HCT116 (cell line): ENCODE results near the gene NAA35. TPM values are rescaled to one million over a fixed set of nuclear protein-coding genes. Genes with fewer than 3 reads are reported as not detected.

ENCODE experiments used
- ATAC-seq: fragments of 200-7000 bp; cut with Tn5 transposase; 2 replicates; pipeline ENCODE4 v1.9.1; 2020; ENCODE audit warnings: mild to moderate bottlenecking, moderate library complexity
- BruUV-seq: library from RNA; stranded (reverse); fragments of 400-500 nt; replicated peaks from 2 replicates; lab custom pipeline; 2021; lab: Mats Ljungman, UMichigan
- CTCF ChIA-PET: fragments of 300-600 bp; sonication (Branson Sonifier 250); formaldehyde crosslinking; loops from one replicate; lab custom pipeline; 2021; ENCODE audit warnings: antibody characterized with exemption; lab: Charles Lee
- POLR2A ChIA-PET: fragments of 300-600, 350-600 bp; sonication (Branson Sonifier 250); formaldehyde crosslinking; loops from one replicate; lab custom pipeline; 2021; ENCODE audit warnings: antibody characterized with exemption; lab: Charles Lee
- RAD21 ChIA-PET, 2 experiments: fragments of 300-600 bp; sonication (Branson Sonifier 250); formaldehyde crosslinking; loops; one replicate each; lab custom pipeline; 2023; ENCODE audit warnings: low total read pairs in 2 of 2; ENCODE audit not compliant: uncharacterized antibody in 2 of 2, unreplicated experiment in 2 of 2, low non-redundant PET in 1 of 2; lab: Charles Lee
- DNase-seq: peaks from one replicate; pipeline ENCODE4 v3.0.0-alpha.2; 2010; ENCODE audit warnings: low read depth, low spot score
- H2AFZ ChIP-seq: fragments of 200-600 bp; shearing (Covaris generic), sonication (generic); 2 replicates; pipeline ENCODE4 v1.6.1; 2017; ENCODE audit warnings: low read depth, mixed run types, mixed read lengths, antibody characterized with exemption, low read length; ENCODE audit not compliant: poor library complexity, severe bottlenecking
- H3K27ac ChIP-seq: 2 replicates; pipeline ENCODE4 v1.5.1; 2012; ENCODE audit warnings: low read depth, low read length
- H3K27me3 ChIP-seq: fragments of 200-600 bp; sonication (generic); 2 replicates; pipeline ENCODE4 v1.6.1; 2016; ENCODE audit warnings: mixed run types, low read length, mixed read lengths; ENCODE audit not compliant: insufficient read depth
- H3K36me3 ChIP-seq, 2 experiments: fragments of 200-500 bp in 1 of 2; fragments of 200-600 bp in 1 of 2; sonication (Bioruptor generic) in 1 of 2; sonication (generic) in 1 of 2; 2 replicates each; pipeline versions ENCODE4 v1.5.1 to v1.6.1; 2014 to 2016; ENCODE audit warnings: low read length in 2 of 2, inconsistent platforms in 1 of 2, mixed read lengths in 1 of 2, mixed run types in 1 of 2; ENCODE audit not compliant: insufficient read depth in 2 of 2, control insufficient read depth in 1 of 2
- H3K4me1 ChIP-seq, 2 experiments: fragments of 200-600 bp in 1 of 2; sonication (generic) in 1 of 2; 2 replicates each; pipeline versions ENCODE4 v1.5.1 to v1.6.1; 2012 to 2017; ENCODE audit warnings: low read length in 2 of 2, inconsistent platforms in 1 of 2, mild to moderate bottlenecking in 1 of 2, mixed read lengths in 1 of 2, mixed run types in 1 of 2, moderate library complexity in 1 of 2; ENCODE audit not compliant: insufficient read depth in 2 of 2, control insufficient read depth in 1 of 2
- H3K4me2 ChIP-seq: fragments of 200-600 bp; sonication (generic); 2 replicates; pipeline ENCODE4 v1.6.1; 2017; ENCODE audit warnings: mixed run types, low read length, mixed read lengths
- H3K4me3 ChIP-seq, 2 experiments: fragments of 200-600 bp in 1 of 2; sonication (generic) in 1 of 2; replicated peaks in 1 of 2; 2 replicates each; pipeline ENCODE4 v1.5.1; 2011 to 2016; ENCODE audit warnings: low read length in 2 of 2, control low read depth in 1 of 2, low read depth in 1 of 2, mild to moderate bottlenecking in 1 of 2, mixed read lengths in 1 of 2, mixed run types in 1 of 2
- H3K79me2 ChIP-seq: fragments of 200-600 bp; sonication (generic); 2 replicates; pipeline ENCODE4 v1.6.1; 2017; ENCODE audit warnings: mild to moderate bottlenecking, mixed run types, low read length, moderate library complexity, mixed read lengths; ENCODE audit not compliant: insufficient read depth
- H3K9ac ChIP-seq: fragments of 200-600 bp; sonication (generic); 2 replicates; pipeline ENCODE4 v1.6.1; 2016; ENCODE audit warnings: low read length, mixed read lengths
- H3K9me2 ChIP-seq: fragments of 200-600 bp; sonication (generic), shearing (Covaris generic); 2 replicates; pipeline ENCODE4 v1.6.1; 2017; ENCODE audit warnings: mixed run types, mild to moderate bottlenecking, moderate library complexity; ENCODE audit not compliant: insufficient read depth
- H3K9me3 ChIP-seq, 2 experiments: fragments of 200-500 bp in 1 of 2; fragments of 200-600 bp in 1 of 2; sonication (Bioruptor generic) in 1 of 2; sonication (generic) in 1 of 2; 2 replicates each; pipeline ENCODE4 v1.6.1; 2014 to 2017; ENCODE audit warnings: low read length in 2 of 2, mixed read lengths in 2 of 2, inconsistent platforms in 1 of 2, low read depth in 1 of 2, mild to moderate bottlenecking in 1 of 2, mixed run types in 1 of 2, moderate library complexity in 1 of 2; ENCODE audit not compliant: control insufficient read depth in 1 of 2, insufficient read depth in 1 of 2
- H4K20me1 ChIP-seq: fragments of 200-600 bp; sonication (generic), shearing (Covaris generic); 2 replicates; pipeline ENCODE4 v1.6.1; 2017; ENCODE audit warnings: mixed run types, mild to moderate bottlenecking, moderate library complexity; ENCODE audit not compliant: insufficient read depth
- ATF3 ChIP-seq: IDR thresholded peaks from 2 replicates; pipeline ENCODE4 v1.6.1; 2012
- CEBPB ChIP-seq: IDR thresholded peaks from 2 replicates; pipeline ENCODE4 v1.6.1; 2012; ENCODE audit warnings: low read depth
- CTCF ChIP-seq, 3 experiments: fragments of 200-600 bp in 1 of 3; sonication (generic) in 1 of 3; IDR thresholded peaks in 2 of 3; conservative IDR thresholded peaks in 1 of 3; 2 replicates each; pipeline ENCODE4 v1.5.1; 2012 to 2017; ENCODE audit warnings: low read depth in 2 of 3, low read length in 2 of 3, antibody characterized with exemption in 1 of 3, borderline replicate concordance in 1 of 3, control low read depth in 1 of 3, mild to moderate bottlenecking in 1 of 3, mixed read lengths in 1 of 3, mixed run types in 1 of 3, moderate library complexity in 1 of 3; ENCODE audit not compliant: insufficient read depth in 1 of 3
- EGR1 ChIP-seq: IDR thresholded peaks from 2 replicates; pipeline ENCODE4 v1.6.1; 2012; ENCODE audit warnings: low read depth
- EZH2 ChIP-seq: fragments of 200-600 bp; sonication (generic); IDR thresholded peaks from 2 replicates; pipeline ENCODE4 v1.6.1; 2017; ENCODE audit warnings: antibody characterized with exemption, mixed run types
- EZH2phosphoT487 ChIP-seq: fragments of 200-600 bp; IDR thresholded peaks from 2 replicates; pipeline ENCODE4 v1.6.1; 2018; ENCODE audit warnings: antibody characterized with exemption, borderline replicate concordance
- FOSL1 ChIP-seq: IDR thresholded peaks from 2 replicates; pipeline ENCODE4 v1.6.1; 2012; ENCODE audit warnings: low read depth
- JUND ChIP-seq: IDR thresholded peaks from 2 replicates; pipeline ENCODE4 v1.6.1; 2012
- POLR2A ChIP-seq: IDR thresholded peaks from 2 replicates; pipeline ENCODE4 v1.7.0; 2011; ENCODE audit warnings: borderline replicate concordance; ENCODE audit not compliant: insufficient read depth, insufficient read length; ENCODE audit errors: extremely low read depth
- POLR2AphosphoS5 ChIP-seq: IDR thresholded peaks from 2 replicates; pipeline ENCODE4 v1.6.1; 2011; ENCODE audit warnings: mild to moderate bottlenecking, low read depth, low read length, moderate library complexity
- REST ChIP-seq: IDR thresholded peaks from 2 replicates; pipeline ENCODE4 v1.6.1; 2012; ENCODE audit warnings: low read depth
- intact Hi-C: fragments of 100-400 bp; cut with micrococcal nuclease; formaldehyde crosslinking; loops from 2 replicates; pipeline ENCODE4 v1.10.0; 2022
- total RNA-seq: library from RNA; stranded (reverse); gene quantifications from one replicate; pipeline ENCODE4 v1.2.1, GENCODE V29; 2021; ENCODE audit not compliant: unreplicated experiment

Gene NAA35
- total RNA-seq, 1 experiment from 2014 or later: 37.0 TPM

- TF ChIP-seq ATF3: no peak
- TF ChIP-seq FOSL1: no peak
- TF ChIP-seq POLR2A: no peak
- no peak for TF ChIP-seq EZH2
Measured at GRCh38 chr9:85914108-85914507, 26.8 kb upstream of the NAA35 start (continued).

DNA sequence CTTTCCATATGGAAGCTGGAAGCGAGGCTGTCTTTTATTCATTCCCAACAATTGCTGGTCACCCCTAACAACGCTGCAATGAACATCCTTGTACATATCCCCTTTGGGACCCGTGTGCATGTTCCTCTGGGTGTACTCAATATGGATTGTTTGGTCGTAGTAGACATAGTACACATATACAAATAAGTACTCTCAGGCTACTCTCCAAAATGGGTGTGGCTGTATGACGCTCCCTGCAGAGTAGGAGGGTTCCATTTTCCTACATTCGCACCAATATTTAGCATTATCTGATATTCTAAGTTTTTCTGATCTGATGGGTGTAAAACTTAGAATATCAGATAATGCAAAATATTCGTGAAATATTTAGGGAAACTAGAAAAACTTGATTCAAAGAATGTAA is 23.2 kb upstream of the NAA35 start:
- TF ChIP-seq REST (no peak), JUND (no peak), EGR1 (no peak), POLR2AphosphoS5 (no peak), CTCF (IDR thresholded peaks at IDR 0.05 in 2 of 3, conservative IDR thresholded peaks at IDR 0.05 in 1 of 3; ENCODE audit: borderline replicate concordance in 1 of 3, insufficient read depth in 1 of 3, low read depth in 2 of 3, low read length in 2 of 3) (no peak), EZH2phosphoT487 (no peak), CEBPB (no peak)
- no peaks in the 10 kb centered on the region for H3K79me2 ChIP-seq
- H3K9me3 ChIP-seq: no peaks in the 10 kb centered on the region
- POLR2A ChIA-PET: no interaction called here
- intact Hi-C loops: no loop called here
- no peak overlapping the region for H3K4me3 ChIP-seq
- RAD21 ChIA-PET: no interaction called here
- H4K20me1 ChIP-seq: no peaks in the 10 kb centered on the region
- H2AFZ ChIP-seq: no peak overlapping the region
- H3K4me2 ChIP-seq: no peak overlapping the region
- no peak overlapping the region for H3K27ac ChIP-seq
- H3K36me3 ChIP-seq: no peaks in the 10 kb centered on the region
- CTCF ChIA-PET: no interaction called here
- no peaks in the 10 kb centered on the region for H3K27me3 ChIP-seq
- no peak overlapping the region for H3K9ac ChIP-seq
- no peaks in the 10 kb centered on the region for H3K9me2 ChIP-seq
- no peak for ATAC-seq
- H3K4me1 ChIP-seq: no peaks in the 10 kb centered on the region
- no TSS peak for BruUV-seq
- DNase-seq: no peak
